B cell (primary cell): ENCODE measurements around the gene HEXD. TPM values are rescaled to one million over a fixed set of nuclear protein-coding genes. Genes with fewer than 3 reads are reported as not detected.

ENCODE experiments used
- ATAC-seq: fragments of 200-7000 bp; cut with Tn5 transposase; one replicate; pipeline ENCODE4 v1.10.0; 2021; ENCODE audit warnings: low read depth, mild to moderate bottlenecking, moderate number of reproducible peaks, moderate library complexity
- CTCF ChIA-PET: fragments of 350-600 bp; sonication (Branson Sonifier 250); formaldehyde crosslinking; loops from one replicate; lab custom pipeline; 2021; ENCODE audit warnings: antibody characterized with exemption, inconsistent platforms; lab: Charles Lee
- POLR2A ChIA-PET: fragments of 350-600 bp; sonication (Branson Sonifier 250); formaldehyde crosslinking; loops from one replicate; lab custom pipeline; 2021; ENCODE audit warnings: antibody characterized with exemption; lab: Charles Lee
- DNase-seq: peaks from one replicate; pipeline ENCODE4 v3.0.0; 2013
- H2AFZ ChIP-seq: 2 replicates; pipeline ENCODE4 v1.6.1; 2012; ENCODE audit warnings: mild to moderate bottlenecking, low read depth, low read length; ENCODE audit not compliant: insufficient read depth, poor library complexity, severe bottlenecking
- H3K27ac ChIP-seq, 2 donors: 1 replicate in 1 of 2; 2 replicates in 1 of 2; pipeline ENCODE4 v1.5.1; 2012 to 2013; ENCODE audit warnings: low read length in 2 of 2, mild to moderate bottlenecking in 2 of 2, moderate library complexity in 1 of 2
- H3K27me3 ChIP-seq, 4 experiments: fragments of 200-600 bp in 1 of 4; sonication (generic) in 1 of 4; replicated peaks in 1 of 4; 1 replicate in 2 of 4; 2 replicates in 2 of 4; pipeline versions ENCODE4 v1.6.1 to v1.7.0; 2013 to 2016; ENCODE audit warnings: low read length in 3 of 4, mild to moderate bottlenecking in 2 of 4, mixed read lengths in 1 of 4, moderate library complexity in 1 of 4; ENCODE audit not compliant: insufficient read depth in 4 of 4, control insufficient read depth in 3 of 4; ENCODE audit errors: control extremely low read depth in 1 of 4
- H3K36me3 ChIP-seq, 2 experiments: replicated peaks in 1 of 2; 1 replicate in 1 of 2; 2 replicates in 1 of 2; pipeline versions ENCODE4 v1.6.1 to v1.7.1; 2013; ENCODE audit warnings: low read length in 1 of 2; ENCODE audit not compliant: insufficient read depth in 2 of 2, control insufficient read depth in 1 of 2; ENCODE audit errors: control extremely low read depth in 1 of 2, extremely low read depth in 1 of 2
- H3K4me1 ChIP-seq, 2 donors: fragments of 200-600 bp in 1 of 2; sonication (generic) in 1 of 2; 1 replicate in 1 of 2; 2 replicates in 1 of 2; pipeline versions ENCODE4 v1.5.1 to v1.6.1; 2013 to 2017; ENCODE audit warnings: low read length in 2 of 2; ENCODE audit not compliant: control insufficient read depth in 2 of 2, insufficient read depth in 2 of 2
- H3K4me2 ChIP-seq: replicated peaks from 2 replicates; pipeline ENCODE3; 2012; ENCODE audit warnings: mild to moderate bottlenecking, low read depth, low read length; ENCODE audit not compliant: poor library complexity, severe bottlenecking
- H3K4me3 ChIP-seq, 5 experiments: fragments of 200-600 bp in 1 of 5; sonication (generic) in 1 of 5; 1 replicate in 3 of 5; 2 replicates in 2 of 5; pipeline versions ENCODE4 v1.5.1 to v1.7.0; 2011 to 2016; ENCODE audit warnings: low read length in 4 of 5, mild to moderate bottlenecking in 4 of 5, low read depth in 2 of 5, control low read depth in 1 of 5, moderate library complexity in 1 of 5; ENCODE audit not compliant: insufficient read depth in 1 of 5; ENCODE audit errors: control extremely low read depth in 1 of 5, extremely low read depth in 1 of 5
- H3K79me2 ChIP-seq: fragments of 200-600 bp; sonication (generic); one replicate; pipeline ENCODE4 v1.6.0; 2016; ENCODE audit warnings: low read length; ENCODE audit not compliant: control insufficient read depth, insufficient read depth
- H3K9ac ChIP-seq: fragments of 200-600 bp; sonication (generic); 2 replicates; pipeline ENCODE4 v1.6.1; 2017; ENCODE audit warnings: mild to moderate bottlenecking, low read length, moderate library complexity
- H3K9me3 ChIP-seq, 3 donors: one replicate each; pipeline versions ENCODE4 v1.6.1 to v1.7.1; 2013; ENCODE audit warnings: low read length in 2 of 3; ENCODE audit not compliant: control insufficient read depth in 2 of 3, insufficient read depth in 1 of 3; ENCODE audit errors: control extremely low read depth in 1 of 3
- H4K20me1 ChIP-seq: 2 replicates; pipeline ENCODE4 v1.6.0; 2012; ENCODE audit warnings: mild to moderate bottlenecking, low read length; ENCODE audit not compliant: insufficient read depth, control insufficient read depth, poor library complexity, severe bottlenecking
- H3K27ac Mint-ChIP-seq: one replicate; pipeline ENCODE4 v1.8.0; 2021; ENCODE audit warnings: mixed read lengths
- H3K27me3 Mint-ChIP-seq: one replicate; pipeline ENCODE4 v1.8.0; 2021; ENCODE audit warnings: mixed read lengths
- H3K4me1 Mint-ChIP-seq: one replicate; pipeline ENCODE4 v1.8.0; 2021; ENCODE audit warnings: mixed read lengths
- H3K4me3 Mint-ChIP-seq: one replicate; pipeline ENCODE4 v1.8.0; 2021; ENCODE audit warnings: mixed read lengths
- H3K9me3 Mint-ChIP-seq: one replicate; pipeline ENCODE4 v1.8.0; 2022; ENCODE audit warnings: mixed read lengths; ENCODE audit not compliant: insufficient read depth
- CTCF ChIP-seq: fragments of 200-600 bp; IDR thresholded peaks from one replicate; pipeline ENCODE4 v1.8.0; 2022; ENCODE audit warnings: antibody characterized with exemption, mild to moderate bottlenecking
- EZH2 ChIP-seq: IDR thresholded peaks from 2 replicates; pipeline ENCODE4 v1.6.1; 2012; ENCODE audit warnings: borderline replicate concordance, low read depth, mild to moderate bottlenecking, moderate library complexity, low read length; ENCODE audit not compliant: insufficient read depth, poor library complexity, severe bottlenecking
- WGBS: methylation state at CpG from one replicate; pipeline ENCODE4 v1.1.5; 2013; ENCODE audit warnings: missing lambda C conversion rate; ENCODE audit not compliant: insufficient coverage; 5-methylcytosine and 5-hydroxymethylcytosine counted together
- intact Hi-C: fragments of 100-400 bp; cut with micrococcal nuclease; formaldehyde crosslinking; loops from one replicate; pipeline ENCODE4 v1.10.0; 2022
- polyA plus RNA-seq: library from polyadenylated mRNA; depleted of rRNA; stranded (reverse); fragments of >200 nt; gene quantifications from 2 replicates; pipeline ENCODE4 v1.2.3, GENCODE V29; 2012
- total RNA-seq, 2 donors: library from RNA; stranded (reverse); fragments of 120-200 nt in 1 of 2; gene quantifications; 1 replicate in 1 of 2; 2 replicates in 1 of 2; pipeline versions ENCODE4 v1.2.3 to v1.2.4, GENCODE V29; 2013 to 2022

HEXD gene
- total and polyA plus RNA-seq, 2 donors (not counting 1 experiment from before 2014, with no cell fraction given), result 128 to 317 TPM

GRCh38 chr17:82486231-82487094, 68.3 kb downstream of the HEXD start:
- H3K36me3 ChIP-seq, result peaks cover 6 to 55% of the 10 kb centered on the region in 2 experiments
- peaks cover 6% of the 10 kb centered on the region for H3K4me1 Mint-ChIP-seq
- no peaks in the 10 kb centered on the region for H3K9me3 ChIP-seq
- no peaks in the 10 kb centered on the region for H3K9me3 Mint-ChIP-seq
- no peak overlapping the region for H3K9ac ChIP-seq
- H3K27me3 Mint-ChIP-seq, result no peaks in the 10 kb centered on the region
- no peak overlapping the region for H3K27ac ChIP-seq
- H3K27me3 ChIP-seq, result no peaks in the 10 kb centered on the region
- no peak overlapping the region for H3K4me3 ChIP-seq
- DNase-seq, result no peak
- no peak for ATAC-seq
- H3K4me1 ChIP-seq, result peaks cover 0 to 9% of the 10 kb centered on the region in 2 donors
- H3K4me3 Mint-ChIP-seq, result no peak overlapping the region
- intact Hi-C loops, result no loop called here
- H2AFZ ChIP-seq, result no peak overlapping the region
- ChIA-PET POLR2A (no interaction called here), CTCF (no interaction called here)
- no peak overlapping the region for H3K27ac Mint-ChIP-seq
- TF ChIP-seq CTCF (no peak), EZH2 (no peak)
- no peaks in the 10 kb centered on the region for H4K20me1 ChIP-seq
- no peak overlapping the region for H3K4me2 ChIP-seq
- no peaks in the 10 kb centered on the region for H3K79me2 ChIP-seq
- 93% methylated on average over 12 of the region's 13 CpGs for WGBS

- H3K79me2 ChIP-seq, result no peaks in the 10 kb centered on the region
- no peaks in the 10 kb centered on the region for H4K20me1 ChIP-seq
- POLR2A ChIA-PET, result interaction anchor here (0.6 kb wide), 1 partner anchor 17 kb away, joined by 6 read pairs; no protein-coding TSS in a partner anchor
- no peaks in the 10 kb centered on the region for H3K9me3 ChIP-seq
- Mint-ChIP-seq H3K27ac (no peak overlapping the region), H3K4me3 (no peak overlapping the region), H3K9me3 (no peaks in the 10 kb centered on the region), H3K27me3 (no peaks in the 10 kb centered on the region), H3K4me1 (peaks cover 6% of the 10 kb centered on the region)
- peaks cover 0 to 9% of the 10 kb centered on the region in 2 donors for H3K4me1 ChIP-seq
- H2AFZ ChIP-seq, result no peak overlapping the region
- peaks cover 4 to 47% of the 10 kb centered on the region in 2 experiments for H3K36me3 ChIP-seq
- no peak overlapping the region for H3K27ac ChIP-seq
- no peak overlapping the region for H3K9ac ChIP-seq
- H3K4me3 ChIP-seq, result no peak overlapping the region
- ATAC-seq, result no peak
- H3K4me2 ChIP-seq, result no peak overlapping the region
- no peaks in the 10 kb centered on the region for H3K27me3 ChIP-seq
- 97% methylated on average over 11 of the region's 14 CpGs for WGBS
- TF ChIP-seq EZH2 (no peak), CTCF (no peak)
- DNase-seq, result no peak
- CTCF ChIA-PET, result no interaction called here
- intact Hi-C loops, result no loop called here
Observed at GRCh38 chr17:82487910-82488309, 69.8 kb downstream of the HEXD start.
